ENCODE measurements around the gene HOXB4. TPM values are rescaled to one million over a fixed set of nuclear protein-coding genes. Genes with fewer than 3 reads are reported as not detected.

The HOXB4 gene
- total and polyA plus RNA-seq, 2 of the 4 experiments (the other 2 are of a cell fraction) = 2.0 to 8.5 TPM

DNA sequence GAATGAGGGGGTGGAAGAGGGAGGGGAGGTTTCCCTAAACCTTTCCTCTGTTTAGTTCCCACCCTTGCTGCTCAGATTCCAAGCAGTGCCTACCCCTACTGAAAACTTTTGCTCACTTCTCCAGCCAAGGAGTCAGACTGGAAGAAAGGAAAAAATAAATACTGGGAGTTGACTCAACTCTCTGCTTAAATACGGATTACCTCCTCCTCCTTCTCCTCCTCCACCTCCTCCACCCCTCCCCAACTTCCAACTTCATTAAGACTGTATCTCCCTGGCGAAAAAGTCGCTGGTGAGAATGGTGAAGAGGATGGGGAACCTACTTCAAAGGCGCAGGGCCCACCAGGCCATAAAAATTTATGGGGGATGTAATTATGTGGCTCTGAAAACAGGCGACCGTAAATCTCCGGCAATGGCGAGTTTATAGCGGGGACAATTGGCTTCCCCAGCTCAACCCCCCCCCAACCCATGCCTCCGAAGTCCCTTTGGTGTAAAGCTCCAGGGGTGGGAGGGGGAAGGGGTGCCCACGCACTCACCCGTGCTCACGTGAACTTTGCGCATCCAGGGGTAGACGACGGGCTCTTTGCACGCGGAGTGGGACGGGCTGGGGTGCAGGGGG, 712 bp downstream of the HOXB4 start:
- peak; percentile 18 for ATAC-seq (ENCODE audit: low read depth)
- H3K27ac ChIP-seq (ENCODE audit: insufficient read depth, low read length) = peak overlapping the region; percentile 98
- TF ChIP-seq MXI1 (IDR thresholded peaks at IDR 0.05; ENCODE audit: borderline replicate concordance, low read depth, low read length) (no peak), SMC3 (IDR thresholded peaks at IDR 0.05; ENCODE audit: low read depth, low read length) (no peak), RAD21 (IDR thresholded peaks at IDR 0.05; ENCODE audit: low read length) (no peak), BHLHE40 (IDR thresholded peaks at IDR 0.05; ENCODE audit: low read depth, low read length) (peak; percentile 57), CHD1 (IDR thresholded peaks at IDR 0.05; ENCODE audit: low read depth, low read length) (no peak), RFX5 (IDR thresholded peaks at IDR 0.05; ENCODE audit: low read depth, low read length) (no peak), RCOR1 (IDR thresholded peaks at IDR 0.05; ENCODE audit: insufficient replicate concordance, low read length) (no peak), MAFK (IDR thresholded peaks at IDR 0.05; ENCODE audit: low read depth, low read length) (no peak), MAZ (IDR thresholded peaks at IDR 0.05; ENCODE audit: borderline replicate concordance, low read depth, low read length) (0 out of 2 replicates have a peak, but pooled peaks have one; percentile 15), CEBPB (IDR thresholded peaks at IDR 0.05; ENCODE audit: low read depth, low read length) (no peak), POLR2A (IDR thresholded peaks at IDR 0.05; ENCODE audit: low read depth, low read length) (peak; percentile 71), NFE2L2 (IDR thresholded peaks at IDR 0.05; ENCODE audit: low read depth, low read length) (no peak)
- TF ChIP-seq, protein P1, sequence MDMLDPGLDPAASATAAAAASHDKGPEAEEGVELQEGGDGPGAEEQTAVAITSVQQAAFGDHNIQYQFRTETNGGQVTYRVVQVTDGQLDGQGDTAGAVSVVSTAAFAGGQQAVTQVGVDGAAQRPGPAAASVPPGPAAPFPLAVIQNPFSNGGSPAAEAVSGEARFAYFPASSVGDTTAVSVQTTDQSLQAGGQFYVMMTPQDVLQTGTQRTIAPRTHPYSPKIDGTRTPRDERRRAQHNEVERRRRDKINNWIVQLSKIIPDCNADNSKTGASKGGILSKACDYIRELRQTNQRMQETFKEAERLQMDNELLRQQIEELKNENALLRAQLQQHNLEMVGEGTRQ (IDR thresholded peaks at IDR 0.05; ENCODE audit: low read depth, low read length) = no peak
- TF ChIP-seq, protein P2, sequence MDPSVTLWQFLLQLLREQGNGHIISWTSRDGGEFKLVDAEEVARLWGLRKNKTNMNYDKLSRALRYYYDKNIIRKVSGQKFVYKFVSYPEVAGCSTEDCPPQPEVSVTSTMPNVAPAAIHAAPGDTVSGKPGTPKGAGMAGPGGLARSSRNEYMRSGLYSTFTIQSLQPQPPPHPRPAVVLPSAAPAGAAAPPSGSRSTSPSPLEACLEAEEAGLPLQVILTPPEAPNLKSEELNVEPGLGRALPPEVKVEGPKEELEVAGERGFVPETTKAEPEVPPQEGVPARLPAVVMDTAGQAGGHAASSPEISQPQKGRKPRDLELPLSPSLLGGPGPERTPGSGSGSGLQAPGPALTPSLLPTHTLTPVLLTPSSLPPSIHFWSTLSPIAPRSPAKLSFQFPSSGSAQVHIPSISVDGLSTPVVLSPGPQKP (IDR thresholded peaks at IDR 0.05; ENCODE audit: borderline replicate concordance, low read depth, low read length) = no peak
- TF ChIP-seq, protein P3, sequence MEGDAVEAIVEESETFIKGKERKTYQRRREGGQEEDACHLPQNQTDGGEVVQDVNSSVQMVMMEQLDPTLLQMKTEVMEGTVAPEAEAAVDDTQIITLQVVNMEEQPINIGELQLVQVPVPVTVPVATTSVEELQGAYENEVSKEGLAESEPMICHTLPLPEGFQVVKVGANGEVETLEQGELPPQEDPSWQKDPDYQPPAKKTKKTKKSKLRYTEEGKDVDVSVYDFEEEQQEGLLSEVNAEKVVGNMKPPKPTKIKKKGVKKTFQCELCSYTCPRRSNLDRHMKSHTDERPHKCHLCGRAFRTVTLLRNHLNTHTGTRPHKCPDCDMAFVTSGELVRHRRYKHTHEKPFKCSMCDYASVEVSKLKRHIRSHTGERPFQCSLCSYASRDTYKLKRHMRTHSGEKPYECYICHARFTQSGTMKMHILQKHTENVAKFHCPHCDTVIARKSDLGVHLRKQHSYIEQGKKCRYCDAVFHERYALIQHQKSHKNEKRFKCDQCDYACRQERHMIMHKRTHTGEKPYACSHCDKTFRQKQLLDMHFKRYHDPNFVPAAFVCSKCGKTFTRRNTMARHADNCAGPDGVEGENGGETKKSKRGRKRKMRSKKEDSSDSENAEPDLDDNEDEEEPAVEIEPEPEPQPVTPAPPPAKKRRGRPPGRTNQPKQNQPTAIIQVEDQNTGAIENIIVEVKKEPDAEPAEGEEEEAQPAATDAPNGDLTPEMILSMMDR (conservative IDR thresholded peaks at IDR 0.05; ENCODE audit: low read depth, low read length) = no peak

More for the DNA sequence above, 712 bp downstream of the HOXB4 start:
- H3K18ac ChIP-seq (ENCODE audit: low read depth, low read length) = peak overlapping the region; percentile 58
- peak overlapping the region; percentile 77 for H2AK5ac ChIP-seq (ENCODE audit: low read depth, low read length)
- H2BK15ac ChIP-seq (ENCODE audit: low read depth, low read length) = peak overlapping the region; percentile 47; the same call in 1 of the 3 replicates
- peak overlapping the region; percentile 84 for H2BK120ac ChIP-seq (ENCODE audit: low read depth, low read length)
- H3K9ac ChIP-seq (ENCODE audit: low read depth, low read length) = peak overlapping the region; percentile 97
- H4K91ac ChIP-seq (ENCODE audit: insufficient read depth, low read depth, low read length) = peak overlapping the region; percentile 93
- peak overlapping the region; percentile 99 for H2BK5ac ChIP-seq (ENCODE audit: low read depth, low read length, poor library complexity, severe bottlenecking)
- BruUV-seq (replicated peaks) = no TSS peak
- H4K8ac ChIP-seq (ENCODE audit: low read depth in 2 of 2, low read length in 2 of 2) = peak overlapping the region; percentile 87 to 93
- dilution Hi-C loops (cut with HindIII; ENCODE audit: low sequenced_read_pairs, unreplicated experiment) = no loop called here
- H3K9me1 ChIP-seq (ENCODE audit: insufficient read depth, low read length) = no peaks in the 10 kb centered on the region
- H4K20me1 ChIP-seq (ENCODE audit: insufficient read depth, low read length) = peaks cover 5% of the 10 kb centered on the region
- DNase-seq = peak; percentile 84
- H3K9me3 ChIP-seq (ENCODE audit: control insufficient read depth, insufficient read depth, low read length) = no peaks in the 10 kb centered on the region
- peak overlapping the region; percentile 92 for H3K4me2 ChIP-seq (ENCODE audit: low read depth, low read length)
- no peaks in the 10 kb centered on the region for H3K27me3 ChIP-seq (ENCODE audit: control insufficient read depth, insufficient read depth, low read length)
- peak overlapping the region; percentile 91 for H3K56ac ChIP-seq (ENCODE audit: extremely low read depth, insufficient read depth, low read length)
- POLR2A ChIA-PET (ENCODE audit: unreplicated experiment) = interaction anchor here (0.5 to 1.7 kb wide), 5 partner anchors 10 to 42 kb away, joined by 3 to 7 read pairs (median 4); no protein-coding TSS in a partner anchor
- peak overlapping the region; percentile 68 for H4K5ac ChIP-seq (ENCODE audit: low read depth, low read length)
- H2AFZ ChIP-seq (replicated peaks; ENCODE audit: low read length, poor library complexity) = peak overlapping the region; percentile 11
- H3K4me1 ChIP-seq (ENCODE audit: control insufficient read depth, insufficient read depth, low read length) = peaks cover 12% of the 10 kb centered on the region
- H3K14ac ChIP-seq (replicated peaks; ENCODE audit: low read depth, low read length) = peak overlapping the region; percentile 97
- in situ Hi-C loops (cut with MboI; ENCODE audit: low sequenced_read_pairs) = no loop called here
- H3K79me1 ChIP-seq (ENCODE audit: low read depth in 1 of 2, low read length in 2 of 2) = no peaks in the 10 kb centered on the region
- peak overlapping the region; percentile 93 for H3K4ac ChIP-seq (ENCODE audit: low read depth, low read length)
- H3K4me3 ChIP-seq (ENCODE audit: insufficient read depth, low read depth, low read length) = peak overlapping the region; percentile 69
- peaks cover 41% of the 10 kb centered on the region for H3K36me3 ChIP-seq (ENCODE audit: control insufficient read depth, insufficient read depth, low read length)
- H2BK20ac ChIP-seq (ENCODE audit: low read depth, low read length) = peak overlapping the region; percentile 38; the same call in 1 of the 2 replicates
- H2AK9ac ChIP-seq (replicated peaks; ENCODE audit: low read depth, low read length, poor library complexity) = peak overlapping the region; percentile 90
- H3K23ac ChIP-seq (ENCODE audit: low read depth, low read length) = peak overlapping the region; percentile 98
- CTCF ChIA-PET = interaction anchor here (0.7 kb wide), 1 partner anchor 120 kb away, joined by 3 read pairs; no protein-coding TSS in a partner anchor
- intact Hi-C loops (cut with micrococcal nuclease) = no loop called here
- WGBS, 2 experiments (ENCODE audit: extremely low coverage in 2 of 2, insufficient read length in 1 of 2) = no CpG with 5 or more reads among the region's 19 CpGs
